Effector CD4-positive, alpha-beta T cell (primary cell): ENCODE results near the gene RBM15B.
A peak's percentile ranks its signal among the peaks of the same experiment; 100 is the strongest.

Source experiments
- DNase-seq: peaks from one replicate; pipeline ENCODE4 v3.0.0-alpha.2; 2020

Gene RBM15B

DNA sequence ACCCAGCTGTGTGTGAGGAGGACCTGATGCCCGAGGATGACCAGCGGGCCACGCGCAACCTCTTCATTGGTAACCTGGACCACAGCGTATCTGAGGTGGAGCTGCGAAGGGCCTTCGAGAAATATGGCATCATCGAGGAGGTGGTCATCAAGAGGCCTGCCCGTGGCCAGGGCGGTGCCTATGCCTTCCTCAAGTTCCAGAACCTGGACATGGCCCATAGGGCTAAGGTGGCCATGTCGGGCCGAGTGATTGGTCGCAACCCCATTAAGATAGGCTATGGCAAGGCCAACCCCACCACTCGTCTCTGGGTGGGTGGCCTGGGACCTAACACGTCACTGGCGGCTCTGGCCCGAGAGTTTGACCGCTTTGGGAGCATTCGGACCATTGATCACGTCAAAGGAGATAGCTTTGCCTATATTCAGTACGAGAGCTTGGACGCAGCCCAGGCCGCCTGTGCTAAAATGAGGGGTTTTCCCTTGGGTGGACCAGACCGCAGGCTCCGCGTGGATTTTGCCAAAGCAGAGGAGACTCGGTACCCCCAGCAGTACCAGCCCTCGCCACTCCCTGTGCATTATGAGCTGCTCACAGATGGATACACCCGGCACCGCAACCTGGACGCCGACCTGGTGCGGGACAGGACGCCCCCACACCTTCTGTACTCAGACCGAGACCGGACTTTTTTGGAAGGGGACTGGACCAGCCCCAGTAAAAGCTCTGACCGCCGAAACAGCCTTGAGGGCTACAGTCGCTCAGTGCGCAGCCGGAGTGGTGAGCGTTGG lies 1.5 kb downstream of the RBM15B start:
- DNase-seq = no peak

DNA sequence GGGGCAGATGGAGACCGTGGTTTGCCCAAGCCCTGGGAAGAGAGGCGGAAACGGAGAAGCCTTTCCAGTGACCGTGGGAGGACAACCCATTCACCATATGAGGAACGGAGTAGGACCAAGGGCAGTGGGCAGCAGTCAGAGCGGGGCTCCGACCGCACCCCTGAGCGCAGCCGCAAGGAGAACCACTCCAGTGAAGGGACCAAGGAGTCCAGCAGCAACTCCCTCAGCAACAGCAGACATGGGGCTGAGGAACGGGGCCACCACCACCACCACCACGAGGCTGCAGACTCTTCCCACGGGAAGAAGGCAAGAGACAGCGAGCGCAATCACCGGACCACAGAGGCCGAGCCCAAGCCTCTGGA lies 2.0 kb downstream of the RBM15B start:
- no peak for DNase-seq

DNA sequence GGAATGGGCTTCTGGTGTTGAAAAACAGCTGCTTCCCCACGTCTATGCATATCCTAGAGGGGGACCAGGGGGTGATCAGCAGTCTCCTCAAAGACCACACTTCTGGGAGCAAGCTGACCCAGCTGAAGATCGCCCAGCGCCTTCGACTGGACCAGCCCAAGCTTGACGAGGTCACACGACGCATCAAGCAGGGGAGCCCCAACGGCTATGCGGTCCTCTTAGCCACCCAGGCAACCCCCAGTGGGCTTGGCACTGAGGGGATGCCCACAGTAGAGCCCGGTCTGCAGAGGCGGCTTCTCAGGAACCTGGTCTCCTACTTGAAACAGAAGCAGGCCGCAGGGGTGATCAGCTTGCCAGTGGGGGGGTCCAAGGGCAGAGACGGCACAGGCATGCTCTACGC lies 2.5 kb downstream of the RBM15B start:
- no peak for DNase-seq

DNA sequence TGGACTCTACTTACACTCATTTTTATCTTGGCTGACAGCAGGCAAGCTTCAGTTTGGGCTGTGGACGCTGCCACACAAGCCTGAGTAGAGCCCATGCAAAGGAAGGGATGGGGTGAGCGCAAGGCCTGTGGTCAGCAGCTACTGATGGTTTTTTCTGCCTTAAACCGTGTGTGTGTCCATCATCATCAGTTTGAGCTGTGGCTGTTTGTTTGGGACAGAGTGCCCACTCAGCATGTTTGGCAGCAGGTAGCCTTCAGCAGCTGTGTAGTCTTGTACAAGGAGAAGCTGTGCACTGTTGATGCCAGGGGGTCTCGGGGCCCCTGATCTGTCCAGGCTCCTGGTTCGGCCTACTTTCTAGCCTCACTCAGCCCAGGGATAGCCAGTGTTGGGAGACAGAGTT lies 3.5 kb downstream of the RBM15B start:
- DNase-seq = no peak

DNA sequence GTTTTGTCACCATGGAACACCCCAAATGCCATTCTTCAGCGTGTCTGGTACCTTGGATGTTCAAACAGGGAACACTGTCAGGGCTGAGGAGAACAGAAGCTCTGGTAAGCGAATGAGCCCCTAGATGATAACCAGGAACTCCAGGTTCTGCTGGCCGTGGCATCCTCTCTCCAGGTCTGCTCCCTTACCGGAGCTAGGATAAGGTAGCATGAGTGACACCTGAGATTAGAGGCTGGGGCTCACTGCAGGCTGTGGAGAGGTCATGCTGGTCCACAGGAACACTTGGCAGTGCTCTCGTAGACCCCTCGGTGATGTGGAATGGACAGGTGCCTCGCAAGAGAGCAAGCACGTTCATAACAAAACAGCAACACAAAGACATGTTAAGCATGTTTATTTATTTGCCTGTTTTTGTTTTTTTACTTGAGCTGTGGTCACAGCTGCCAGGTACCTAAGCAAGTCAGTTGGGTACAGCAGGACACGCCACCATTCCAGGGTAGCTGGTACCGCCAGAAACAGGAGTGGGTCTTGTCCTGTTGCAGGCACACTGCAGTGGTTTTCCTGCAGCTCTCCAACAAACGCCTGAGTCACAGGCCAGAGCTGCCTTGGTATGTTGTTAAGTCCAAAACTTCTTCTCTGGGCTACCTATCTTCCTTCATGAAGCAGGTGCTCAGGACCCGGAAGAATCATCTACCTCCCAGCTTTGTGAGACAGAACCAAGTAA lies 4.6 kb downstream of the RBM15B start:
- DNase-seq = no peak

DNA sequence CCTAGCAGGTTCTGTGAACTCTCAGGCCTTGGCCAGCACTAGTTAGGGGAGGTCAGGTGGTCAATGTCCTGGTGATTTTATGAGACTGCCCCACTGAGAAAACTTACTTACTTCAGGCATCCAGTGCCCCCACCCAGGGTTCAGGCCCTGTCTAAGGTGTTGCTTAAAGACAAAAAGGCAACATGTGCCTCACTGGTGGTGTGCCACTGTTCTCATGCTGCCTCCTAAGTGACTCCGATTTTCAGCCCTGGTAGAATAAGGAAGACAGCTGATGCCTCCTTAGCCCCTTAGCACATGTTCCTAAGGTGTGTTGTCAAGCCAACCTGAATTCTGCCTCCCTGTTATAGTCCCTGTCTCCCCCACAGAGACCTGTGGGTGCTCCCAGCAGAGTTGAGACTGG lies 5.3 kb downstream of the RBM15B start:
- DNase-seq = no peak

DNA sequence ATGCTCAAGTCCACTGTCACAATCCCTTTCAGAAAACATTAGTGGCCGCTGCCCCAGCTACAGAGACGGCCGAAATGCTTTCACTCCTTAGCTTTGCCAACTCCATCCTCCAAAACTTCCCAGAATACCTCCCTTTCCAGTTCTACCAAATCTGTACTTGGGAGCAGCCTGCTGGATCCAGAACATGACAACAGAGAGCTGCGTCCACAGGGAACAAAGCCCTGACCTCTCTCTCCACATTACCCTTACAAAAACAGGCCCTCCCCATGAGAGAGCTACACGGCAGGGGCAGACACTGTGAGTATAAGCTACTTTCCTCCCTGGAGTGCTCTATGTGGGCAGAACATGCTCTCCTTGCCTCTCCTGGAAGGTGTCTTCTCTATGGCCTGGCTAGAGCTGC lies 6.3 kb downstream of the RBM15B start:
- DNase-seq = no peak

DNA sequence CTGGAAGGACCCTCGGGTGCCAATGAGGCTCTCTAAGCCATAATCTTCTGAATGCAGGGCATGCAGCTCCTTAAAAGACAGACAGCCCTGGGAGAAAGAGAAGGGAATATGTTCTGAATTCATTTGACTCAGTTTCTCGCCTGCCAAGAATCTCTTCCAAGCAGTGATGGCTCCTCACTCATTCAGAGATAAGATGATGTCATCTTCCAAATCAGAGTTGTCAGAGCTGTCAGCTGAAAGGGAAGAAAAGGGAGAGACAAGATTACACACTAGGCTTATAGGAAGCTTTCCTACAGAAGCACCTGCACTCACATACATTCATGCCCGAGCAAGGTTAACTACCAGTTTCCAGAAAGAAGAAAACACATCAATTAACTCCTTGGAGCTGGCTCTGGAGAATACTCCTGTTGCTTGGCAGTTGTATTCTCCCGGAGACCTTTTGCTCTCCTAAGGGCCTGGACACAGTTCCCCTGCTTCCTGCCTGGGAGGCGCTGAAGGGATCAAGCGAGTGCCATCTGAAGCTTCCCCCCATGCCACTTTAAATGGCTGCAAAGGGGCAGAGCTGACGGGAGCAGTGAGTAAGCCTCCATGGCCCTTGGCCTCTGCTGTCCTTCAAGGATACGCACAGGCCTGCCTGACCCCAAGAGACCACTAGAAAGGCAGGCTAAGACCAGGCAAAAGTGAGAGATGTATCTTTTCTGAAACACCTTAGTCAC lies 7.7 kb downstream of the RBM15B start:
- DNase-seq = no peak

DNA sequence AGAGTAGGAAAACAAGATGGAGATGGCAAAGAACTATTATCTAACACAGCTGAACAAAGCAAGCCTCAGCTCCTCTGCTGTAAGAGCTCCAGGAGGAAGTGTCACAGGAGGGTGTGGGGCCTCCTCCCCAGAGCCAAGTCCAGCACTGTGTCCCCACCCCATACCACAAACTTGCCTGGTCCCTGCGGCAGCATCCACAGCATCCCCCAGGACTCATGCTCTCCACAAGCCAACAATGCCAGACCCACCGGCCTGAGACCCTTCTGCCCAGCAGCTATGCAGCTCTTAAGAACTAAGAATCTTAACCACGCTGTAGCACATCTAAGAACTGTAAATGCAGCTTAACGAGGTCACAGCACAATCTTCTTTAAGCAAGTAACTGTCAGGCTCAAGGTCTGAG lies 9.1 kb downstream of the RBM15B start:
- no peak for DNase-seq

DNA sequence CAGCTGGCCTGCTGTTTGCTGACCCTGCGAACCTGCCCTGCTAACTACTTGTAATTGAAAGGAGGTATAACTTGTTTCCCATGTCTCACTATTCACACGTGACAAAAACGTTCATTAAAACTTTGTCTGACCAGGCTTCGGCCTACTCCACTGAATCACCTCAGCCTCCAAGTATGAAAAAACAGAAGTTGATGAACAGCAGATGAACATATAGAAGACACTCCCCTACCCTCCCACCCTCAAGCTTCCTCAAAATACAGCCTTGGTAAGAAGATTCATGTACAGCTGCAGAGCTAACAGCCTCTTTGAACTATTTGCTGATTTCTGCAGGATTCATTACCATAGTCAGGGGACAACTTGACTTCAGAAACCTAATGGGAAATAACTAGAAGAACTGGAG lies 10.7 kb downstream of the RBM15B start:
- DNase-seq = no peak

DNA sequence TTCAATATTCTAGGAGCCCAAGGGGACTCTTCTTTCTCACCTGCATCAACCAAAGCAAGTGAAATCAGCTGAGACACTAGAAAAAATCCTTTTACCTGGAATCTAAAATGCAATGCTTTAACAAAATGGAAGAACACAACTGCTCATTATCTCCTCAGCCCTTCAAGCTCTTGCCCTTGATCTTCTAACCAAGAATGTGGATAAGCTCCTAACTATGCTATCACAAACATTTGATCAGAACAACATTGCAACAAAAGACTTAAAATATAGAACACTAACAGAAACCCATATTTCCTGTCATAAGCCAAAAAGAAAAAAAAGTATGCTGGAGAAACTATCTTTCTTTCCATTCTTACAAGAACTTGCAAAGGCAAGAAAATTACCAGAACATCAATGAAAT lies 12.6 kb downstream of the RBM15B start:
- no peak for DNase-seq

DNA sequence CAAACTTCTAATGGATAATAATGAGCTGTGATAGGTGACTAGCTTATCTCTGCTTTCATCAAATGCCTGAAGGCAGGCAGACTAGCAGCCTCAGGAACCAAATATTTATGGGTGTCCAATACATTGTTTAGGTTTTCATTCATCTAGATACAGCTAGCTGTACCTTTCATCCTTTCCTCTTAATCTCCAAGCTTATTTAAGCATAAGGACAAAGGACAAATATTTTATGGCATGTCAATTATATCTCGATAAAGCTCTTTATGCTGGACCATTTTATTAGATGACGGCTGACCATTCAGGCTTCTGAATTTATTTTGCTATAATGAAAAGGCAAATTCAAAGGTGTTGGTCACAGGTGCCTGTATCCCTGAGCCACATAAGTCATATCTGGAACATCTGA lies 16.9 kb downstream of the RBM15B start:
- DNase-seq = no peak

DNA sequence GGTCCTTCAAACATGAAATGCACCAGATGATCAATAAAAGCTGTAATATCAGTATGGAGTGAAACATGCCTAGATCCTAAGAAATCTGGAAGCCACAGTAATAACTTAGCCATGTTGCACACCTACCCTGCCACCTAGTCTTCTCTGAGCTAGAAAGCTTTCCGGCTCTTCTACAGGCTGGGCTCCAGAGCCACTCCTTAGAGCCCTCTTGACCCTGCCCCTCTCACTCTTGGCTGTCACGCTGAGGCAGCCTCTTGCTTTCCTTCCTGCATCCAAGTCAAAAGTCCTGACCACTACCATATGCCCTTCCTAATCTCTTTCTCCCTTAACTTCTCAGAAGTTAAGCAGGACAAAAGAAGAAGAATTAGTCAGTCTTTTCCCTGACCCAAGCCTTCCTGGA lies 17.7 kb downstream of the RBM15B start:
- DNase-seq = no peak

DNA sequence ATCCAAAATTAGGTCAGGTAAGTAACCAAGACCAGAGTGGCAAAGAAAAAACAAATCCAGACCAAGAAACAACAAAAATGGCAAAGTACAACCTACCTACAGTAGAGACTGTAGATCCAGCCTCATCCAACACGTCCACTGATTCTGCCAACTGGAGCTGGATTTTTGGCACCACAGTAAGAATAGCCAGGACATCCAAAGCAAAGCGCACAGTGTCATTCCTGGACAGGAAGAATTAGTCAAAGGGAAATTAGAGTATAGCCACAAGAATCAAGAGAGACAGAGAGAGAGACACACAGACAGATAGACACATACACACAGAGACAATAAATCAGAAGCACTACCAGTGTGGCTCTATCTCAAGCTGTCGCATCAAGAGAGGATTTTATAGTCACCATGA lies 31.1 kb downstream of the RBM15B start:
- no peak for DNase-seq

DNA sequence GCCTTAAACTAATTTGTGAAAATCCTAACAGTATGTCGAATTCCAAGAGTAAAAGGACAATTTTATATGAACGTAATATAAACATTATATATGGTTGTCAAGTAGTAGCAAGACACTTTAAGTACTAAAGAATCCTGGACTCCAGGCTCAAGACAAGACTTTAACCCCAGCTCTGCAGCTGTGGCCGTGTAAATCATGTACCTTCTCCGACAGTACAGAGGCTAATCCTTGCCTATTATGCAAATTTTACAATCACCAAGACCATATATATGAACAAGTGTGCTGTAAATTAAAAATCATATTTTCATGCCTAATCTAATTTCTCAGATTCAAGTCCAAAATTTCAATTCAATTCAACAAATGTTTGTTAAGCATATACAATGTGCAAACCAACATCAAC lies 35.8 kb downstream of the RBM15B start:
- no peak for DNase-seq

DNA sequence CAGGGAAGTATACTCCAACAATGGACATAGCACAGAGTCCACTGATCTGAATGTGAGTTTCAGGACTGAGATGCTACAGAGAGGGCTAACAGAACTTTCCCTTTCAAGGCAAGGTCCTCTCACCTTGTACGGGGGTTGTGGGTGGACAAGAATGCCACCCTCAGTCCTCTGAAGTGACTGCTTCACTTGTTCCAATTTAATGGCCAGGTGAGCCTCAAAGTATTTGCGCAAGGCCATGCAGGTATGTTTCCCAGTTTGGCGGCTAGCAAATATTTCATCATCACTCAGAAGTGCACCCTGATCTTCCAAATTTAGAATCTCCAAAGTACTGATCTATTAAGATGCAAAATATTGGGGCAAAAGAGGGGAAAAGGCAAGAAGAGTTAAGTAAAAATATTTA lies 38.1 kb downstream of the RBM15B start:
- DNase-seq = no peak

DNA sequence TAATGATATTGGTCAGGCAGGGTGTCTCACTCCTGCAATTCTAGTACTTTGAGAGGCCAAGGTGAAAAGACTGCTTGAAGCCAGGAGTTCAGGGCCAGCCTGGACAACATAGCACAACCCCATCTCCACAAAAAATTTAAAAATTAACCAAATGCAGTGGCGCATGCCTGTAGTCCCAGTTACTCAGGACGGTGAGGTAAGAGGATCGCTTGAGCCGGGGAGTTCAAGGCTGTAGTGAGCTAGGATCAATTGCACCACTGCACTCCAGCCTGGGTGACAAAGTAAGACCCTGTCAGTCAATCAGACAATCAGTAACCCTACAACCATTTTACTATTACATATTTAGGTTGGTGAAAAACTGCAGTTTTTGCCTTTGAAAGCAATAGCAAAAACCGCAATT lies 43.0 kb downstream of the RBM15B start:
- no peak for DNase-seq

DNA sequence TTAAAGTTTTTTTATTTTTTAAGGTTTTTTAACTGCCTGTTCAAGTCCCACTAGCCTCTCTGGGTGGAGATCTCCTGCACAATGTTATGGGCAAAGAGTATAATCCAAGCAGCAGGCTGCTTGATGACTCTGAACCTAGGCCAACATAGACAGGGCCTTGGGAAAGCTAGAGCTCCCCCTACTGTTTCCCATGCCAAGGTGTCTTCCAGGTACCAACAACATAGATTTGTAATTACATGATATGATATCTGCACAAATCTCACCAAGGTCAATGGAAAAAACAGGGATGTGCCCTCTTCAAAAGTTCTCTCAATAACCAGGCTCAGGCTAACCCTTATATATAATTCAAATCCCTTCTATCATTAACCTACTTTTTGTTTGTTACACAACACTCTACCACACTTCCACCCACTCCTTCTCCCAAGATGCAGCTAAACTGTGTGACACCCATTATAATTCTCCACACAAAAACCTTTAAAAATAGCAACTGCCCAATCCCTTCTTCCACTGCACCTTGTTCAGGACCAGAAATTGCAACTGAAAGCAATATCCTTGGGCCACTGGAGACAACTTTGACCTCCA lies 43.8 kb downstream of the RBM15B start:
- DNase-seq = peak; percentile 19

DNA sequence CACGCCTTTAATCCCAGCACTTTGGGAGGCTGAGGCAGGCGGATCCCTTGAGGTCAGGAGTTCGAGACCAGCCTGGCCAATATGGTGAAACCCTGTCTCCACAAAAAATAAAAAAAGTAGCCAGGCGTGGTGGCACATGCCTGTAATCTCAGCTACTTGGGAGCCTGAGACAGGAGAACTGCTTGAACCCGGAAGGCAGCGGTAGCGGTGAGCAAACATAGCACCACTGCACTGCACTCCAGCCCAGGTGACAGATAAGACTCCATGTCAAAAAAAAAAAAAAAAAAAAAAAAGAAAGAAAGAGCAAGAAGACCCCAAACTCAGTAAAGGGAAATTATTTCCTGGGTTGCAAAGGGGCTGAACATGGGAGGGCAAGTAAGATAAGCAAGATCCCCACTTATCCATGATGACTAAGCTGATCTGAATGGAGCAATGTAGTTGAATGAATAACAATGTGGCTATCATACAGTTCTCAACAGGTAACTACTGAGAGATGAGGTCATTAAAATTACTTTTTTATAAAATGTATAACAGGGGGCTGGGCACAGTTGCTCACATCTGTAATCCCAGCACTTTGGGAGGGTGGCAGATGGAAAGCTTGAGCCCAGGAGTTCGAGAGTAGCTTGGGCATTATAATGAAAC lies 46.0 kb downstream of the RBM15B start:
- DNase-seq = no peak

DNA sequence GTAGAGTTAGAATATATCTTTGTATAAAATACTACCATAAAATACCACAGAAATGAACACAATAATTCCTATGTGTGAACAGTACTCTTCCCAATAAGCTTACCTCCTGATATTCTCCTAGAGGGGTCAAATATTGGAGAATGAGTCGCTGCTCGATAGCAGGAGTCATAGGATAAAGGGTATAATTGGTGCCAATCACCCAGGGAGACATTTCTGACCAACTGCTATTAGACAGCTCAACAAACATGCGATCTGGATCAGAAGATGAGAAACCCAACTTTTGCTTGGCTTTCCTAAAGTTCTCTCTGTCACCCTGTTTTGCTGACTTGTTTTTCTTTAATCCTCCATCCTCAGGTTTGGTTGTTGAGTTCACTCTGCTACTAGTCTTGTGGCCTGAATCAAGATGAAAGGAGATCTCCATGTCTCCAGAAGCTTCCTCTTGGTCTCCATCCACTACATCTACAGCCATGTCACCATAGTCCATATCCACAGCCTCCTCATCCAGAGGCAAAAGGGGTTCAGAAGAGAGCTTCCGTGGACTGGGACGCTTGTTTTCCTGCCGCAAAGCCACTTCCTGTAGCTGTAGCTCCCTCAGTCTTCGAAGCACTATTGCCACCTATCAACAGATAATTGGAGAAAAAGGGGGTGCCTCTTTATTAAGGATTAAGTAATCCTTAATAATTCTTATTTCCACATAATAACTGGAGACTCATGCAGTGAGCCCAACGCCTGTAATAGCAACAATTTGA lies 50.4 kb downstream of the RBM15B start:
- DNase-seq = no peak

DNA sequence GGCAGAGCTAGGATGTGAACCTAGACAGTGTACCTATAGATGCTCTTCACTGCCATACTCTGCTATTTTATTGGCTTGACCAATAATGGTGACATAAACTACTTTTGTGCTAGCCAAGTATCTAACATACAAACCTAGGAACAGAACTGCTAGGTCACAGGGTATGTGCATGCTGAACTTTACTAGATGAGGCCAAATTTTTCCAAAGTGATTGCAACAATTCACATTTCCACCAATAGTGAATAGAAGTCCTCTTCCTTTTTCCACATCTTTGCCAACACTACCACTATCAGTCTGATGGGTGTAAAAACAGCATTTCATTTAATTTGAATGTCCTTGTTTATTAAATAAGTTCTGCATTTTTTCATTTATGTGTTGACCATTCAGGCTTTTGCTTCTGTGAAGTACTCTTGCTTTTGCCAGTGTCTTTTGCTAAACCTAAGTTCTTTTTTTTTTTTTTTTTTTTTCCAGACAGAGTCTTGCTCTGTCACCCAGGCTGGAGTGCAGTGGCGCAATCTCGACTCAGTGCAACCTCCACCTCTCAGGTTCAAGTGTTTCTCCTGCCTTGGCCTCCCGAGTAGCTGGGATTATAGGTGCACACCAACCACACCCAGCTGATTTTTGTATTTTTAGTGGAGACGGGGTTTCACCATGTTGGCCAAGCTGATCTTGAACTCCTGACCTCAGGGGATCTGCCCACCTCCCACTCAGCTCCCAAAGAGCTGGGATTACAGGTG lies 54.6 kb downstream of the RBM15B start:
- no peak for DNase-seq
